Prostate gland (tissue), 2 donors: ENCODE results near the gene MAP4K4. TPM values are rescaled to one million over a fixed set of nuclear protein-coding genes. Genes with fewer than 3 reads are reported as not detected.
"Not testable (repeated sequence)": the region's sequence is repeated elsewhere in the genome, so short reads cannot be mapped to it uniquely, and the experiment has no call there.

Source experiments
- DNase-seq: peaks from one replicate; pipeline ENCODE4 v3.0.0-alpha.2; 2019; ENCODE audit warnings: low spot score
- H3K27ac ChIP-seq, 2 donors: fragments of 200-600 bp; sonication (generic); 2 replicates each; pipeline ENCODE4 v1.5.1; 2017 to 2019
- H3K27me3 ChIP-seq: fragments of 200-600 bp; sonication (generic); replicated peaks from 2 replicates; pipeline ENCODE4 v1.5.1; 2019; ENCODE audit not compliant: insufficient read depth
- H3K36me3 ChIP-seq, 2 donors: fragments of 200-600 bp; sonication (generic); 1 replicate in 1 of 2; 2 replicates in 1 of 2; pipeline versions ENCODE4 v1.5.1 to v1.8.1; 2017 to 2019
- H3K4me1 ChIP-seq: fragments of 200-600 bp; sonication (generic); replicated peaks from 2 replicates; pipeline ENCODE4 v1.5.1; 2019
- H3K4me3 ChIP-seq, 2 donors: fragments of 200-600 bp; sonication (generic); 2 replicates each; pipeline ENCODE4 v1.5.1; 2017 to 2019
- H3K9me3 ChIP-seq: fragments of 200-600 bp; sonication (generic); 2 replicates; pipeline ENCODE4 v1.5.1; 2017
- POLR2A ChIP-seq: fragments of 450-650 bp; IDR thresholded peaks from one replicate; pipeline ENCODE4 v1.6.1; 2016; ENCODE audit warnings: antibody characterized with exemption, mild to moderate bottlenecking
- POLR2AphosphoS5 ChIP-seq: sonication (generic); formaldehyde crosslinking; IDR thresholded peaks from one replicate; pipeline ENCODE4 v1.6.1; 2017; ENCODE audit warnings: antibody characterized with exemption
- WGBS: methylation state at CpG from one replicate; pipeline ENCODE4 v1.1.5; 2018; 5-methylcytosine and 5-hydroxymethylcytosine counted together
- intact Hi-C: fragments of 100-400 bp; cut with DNase I; formaldehyde crosslinking; loops from one replicate; pipeline ENCODE4 v1.14.2; 2022
- total RNA-seq, 2 donors: library from RNA; depleted of rRNA; stranded (reverse); fragments of >200 nt; gene quantifications; one replicate each; pipeline ENCODE4 v1.1.0, GENCODE V29; 2016
- TF ChIP-seq, protein P1 (sequence below), 4 experiments: fragments of 200-600 bp in 2 of 4; fragments of 450-650 bp in 2 of 4; sonication (generic) in 2 of 4; IDR thresholded peaks; 1 replicate in 3 of 4; 2 replicates in 1 of 4; pipeline ENCODE4 v1.5.1; 2016 to 2019; ENCODE audit warnings: antibody characterized with exemption in 4 of 4, mild to moderate bottlenecking in 2 of 4, moderate library complexity in 2 of 4

MAP4K4 gene
- total RNA-seq, 2 donors from 2014 or later, result 23.6 to 107 TPM

DNA sequence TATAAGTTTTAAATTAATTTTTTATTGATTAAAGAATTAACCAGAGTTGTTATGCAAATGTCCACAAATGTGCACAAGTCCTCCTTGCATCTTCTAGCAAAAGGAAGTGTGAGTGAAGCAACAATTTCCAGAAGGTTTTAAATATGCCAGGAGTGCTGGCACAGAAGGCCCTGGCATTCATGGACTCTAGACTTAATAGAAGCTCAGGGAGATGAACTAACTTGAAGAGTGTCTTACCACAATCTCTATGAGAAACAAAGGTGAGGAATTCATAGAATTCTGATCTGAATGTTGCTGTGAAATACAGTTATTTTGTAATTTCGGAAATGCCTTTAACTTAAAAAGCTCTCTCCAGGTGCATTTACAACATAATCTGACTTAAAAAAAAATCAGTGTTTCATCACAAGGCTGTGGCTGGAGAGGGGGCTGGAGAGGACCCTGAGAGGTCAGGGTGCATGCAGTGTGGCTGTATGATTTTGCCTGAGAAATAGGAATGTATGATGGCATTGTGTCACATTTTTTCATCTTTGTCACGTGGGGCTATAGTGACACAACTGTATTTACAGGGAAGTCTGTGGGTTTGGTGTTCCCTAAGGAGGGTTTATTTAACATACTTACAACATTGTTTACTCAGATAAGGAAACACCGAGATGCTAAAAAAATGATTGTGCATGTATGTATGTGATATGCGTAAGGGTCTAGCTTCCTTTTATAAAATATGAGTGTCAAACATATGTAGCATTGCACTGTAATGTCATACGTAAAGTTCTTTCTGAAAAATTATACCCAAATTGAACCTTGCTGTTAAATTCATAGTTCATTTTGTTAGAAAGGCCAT, 66.2 kb downstream of the MAP4K4 start:
- peaks cover 6% of the 10 kb centered on the region for H3K4me1 ChIP-seq
- H3K27ac ChIP-seq, result no peak overlapping the region
- H3K4me3 ChIP-seq, result no peak overlapping the region
- intact Hi-C loops, result loop anchor here (2.0 kb wide), 1 partner anchor 31 kb away; no protein-coding TSS in a partner anchor
- 62% methylated on average over 5 of the region's 5 CpGs for WGBS
- no peak for TF ChIP-seq POLR2A
- TF ChIP-seq, protein P1, sequence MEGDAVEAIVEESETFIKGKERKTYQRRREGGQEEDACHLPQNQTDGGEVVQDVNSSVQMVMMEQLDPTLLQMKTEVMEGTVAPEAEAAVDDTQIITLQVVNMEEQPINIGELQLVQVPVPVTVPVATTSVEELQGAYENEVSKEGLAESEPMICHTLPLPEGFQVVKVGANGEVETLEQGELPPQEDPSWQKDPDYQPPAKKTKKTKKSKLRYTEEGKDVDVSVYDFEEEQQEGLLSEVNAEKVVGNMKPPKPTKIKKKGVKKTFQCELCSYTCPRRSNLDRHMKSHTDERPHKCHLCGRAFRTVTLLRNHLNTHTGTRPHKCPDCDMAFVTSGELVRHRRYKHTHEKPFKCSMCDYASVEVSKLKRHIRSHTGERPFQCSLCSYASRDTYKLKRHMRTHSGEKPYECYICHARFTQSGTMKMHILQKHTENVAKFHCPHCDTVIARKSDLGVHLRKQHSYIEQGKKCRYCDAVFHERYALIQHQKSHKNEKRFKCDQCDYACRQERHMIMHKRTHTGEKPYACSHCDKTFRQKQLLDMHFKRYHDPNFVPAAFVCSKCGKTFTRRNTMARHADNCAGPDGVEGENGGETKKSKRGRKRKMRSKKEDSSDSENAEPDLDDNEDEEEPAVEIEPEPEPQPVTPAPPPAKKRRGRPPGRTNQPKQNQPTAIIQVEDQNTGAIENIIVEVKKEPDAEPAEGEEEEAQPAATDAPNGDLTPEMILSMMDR (IDR thresholded peaks at IDR 0.05), result no peak
- no peak for TF ChIP-seq POLR2AphosphoS5
- H3K9me3 ChIP-seq, result no peaks in the 10 kb centered on the region
- no peaks in the 10 kb centered on the region for H3K36me3 ChIP-seq
- no peaks in the 10 kb centered on the region for H3K27me3 ChIP-seq
- no peak for DNase-seq

DNA sequence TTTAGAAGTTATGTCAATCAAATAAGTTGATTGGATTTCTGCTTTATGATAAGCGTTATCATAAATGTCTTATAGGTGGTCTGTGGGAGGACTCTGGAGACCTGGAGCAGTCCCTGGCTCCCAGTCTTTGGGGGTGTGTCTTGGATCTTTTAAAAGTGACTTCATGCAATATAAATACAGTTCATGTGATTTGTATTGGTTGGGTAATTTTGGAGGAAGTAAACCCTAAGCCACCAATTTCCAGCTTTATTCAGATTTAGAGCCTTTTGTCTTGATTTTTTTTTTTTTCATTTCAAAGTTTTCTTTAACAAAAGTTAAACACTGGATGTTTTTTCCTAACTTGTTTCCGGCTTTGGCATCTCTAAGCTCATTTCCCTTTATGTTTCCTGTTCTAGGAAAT, 68.8 kb downstream of the MAP4K4 start:
- peak overlapping the region in 1 of 2 donors; percentile 11 for H3K27ac ChIP-seq
- TF ChIP-seq, protein P1 (IDR thresholded peaks at IDR 0.05), result no peak
- TF ChIP-seq POLR2AphosphoS5 (no peak), POLR2A (no peak)
- peaks cover 6% of the 10 kb centered on the region for H3K4me1 ChIP-seq
- no peaks in the 10 kb centered on the region for H3K36me3 ChIP-seq
- whole genome bisulfite sequencing, result 89% methylated on average over 2 of the region's 2 CpGs
- intact Hi-C loops, result no loop called here
- H3K9me3 ChIP-seq, result no peaks in the 10 kb centered on the region
- DNase-seq, result no peak
- no peak overlapping the region for H3K4me3 ChIP-seq
- H3K27me3 ChIP-seq, result no peaks in the 10 kb centered on the region

DNA sequence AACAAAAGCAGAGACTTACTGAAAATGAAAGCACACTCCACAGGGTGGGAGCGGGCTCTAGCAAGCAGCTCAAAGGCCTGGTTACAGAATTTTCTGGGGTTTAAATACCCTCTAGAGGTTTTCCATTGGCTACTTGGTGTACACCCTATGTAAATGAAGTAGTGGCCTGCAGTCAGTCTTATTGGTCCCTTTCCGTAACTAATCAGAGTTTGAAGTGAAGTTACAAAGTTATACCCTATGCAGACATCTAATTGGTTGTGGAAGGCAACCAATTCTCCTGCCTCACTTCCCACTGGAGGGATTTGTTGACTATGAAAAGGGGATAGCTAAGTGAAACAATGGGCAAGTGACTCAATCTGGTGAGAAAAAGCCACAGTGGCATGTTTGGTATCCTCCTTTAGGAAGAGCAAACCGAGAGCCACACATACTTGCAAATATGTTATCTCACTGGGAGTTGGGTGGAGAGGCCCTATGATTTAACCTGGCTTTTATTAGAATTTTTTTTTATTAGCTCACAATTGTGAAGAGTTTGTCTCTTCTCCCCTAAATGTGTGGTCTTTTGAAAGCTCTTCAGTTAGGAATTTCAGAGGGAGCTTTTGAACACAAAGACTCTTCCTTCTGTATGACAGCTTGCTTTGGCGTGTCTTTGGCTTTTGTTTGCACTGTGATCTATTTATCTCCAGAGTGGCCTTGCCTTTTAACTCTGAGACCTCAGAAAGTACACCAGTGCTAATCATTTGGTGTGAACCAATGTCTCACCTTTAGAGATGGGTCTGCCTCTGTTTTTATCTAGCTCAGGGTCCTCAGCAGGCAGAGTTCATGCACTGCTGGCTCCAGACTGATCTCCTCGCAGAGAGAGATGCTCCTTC, 69.6 kb downstream of the MAP4K4 start:
- H3K27ac ChIP-seq, result peak overlapping the region in 1 of 2 donors; percentile 11
- no peak for DNase-seq
- H3K9me3 ChIP-seq, result no peaks in the 10 kb centered on the region
- intact Hi-C loops, result no loop called here
- 65% methylated on average over 5 of the region's 5 CpGs for WGBS
- H3K27me3 ChIP-seq, result no peaks in the 10 kb centered on the region
- peaks cover 6% of the 10 kb centered on the region for H3K4me1 ChIP-seq
- no peaks in the 10 kb centered on the region for H3K36me3 ChIP-seq
- H3K4me3 ChIP-seq, result no peak overlapping the region
- TF ChIP-seq, protein P1 (IDR thresholded peaks at IDR 0.05), result no peak
- no peak for TF ChIP-seq POLR2AphosphoS5
- TF ChIP-seq POLR2A, result no peak

DNA sequence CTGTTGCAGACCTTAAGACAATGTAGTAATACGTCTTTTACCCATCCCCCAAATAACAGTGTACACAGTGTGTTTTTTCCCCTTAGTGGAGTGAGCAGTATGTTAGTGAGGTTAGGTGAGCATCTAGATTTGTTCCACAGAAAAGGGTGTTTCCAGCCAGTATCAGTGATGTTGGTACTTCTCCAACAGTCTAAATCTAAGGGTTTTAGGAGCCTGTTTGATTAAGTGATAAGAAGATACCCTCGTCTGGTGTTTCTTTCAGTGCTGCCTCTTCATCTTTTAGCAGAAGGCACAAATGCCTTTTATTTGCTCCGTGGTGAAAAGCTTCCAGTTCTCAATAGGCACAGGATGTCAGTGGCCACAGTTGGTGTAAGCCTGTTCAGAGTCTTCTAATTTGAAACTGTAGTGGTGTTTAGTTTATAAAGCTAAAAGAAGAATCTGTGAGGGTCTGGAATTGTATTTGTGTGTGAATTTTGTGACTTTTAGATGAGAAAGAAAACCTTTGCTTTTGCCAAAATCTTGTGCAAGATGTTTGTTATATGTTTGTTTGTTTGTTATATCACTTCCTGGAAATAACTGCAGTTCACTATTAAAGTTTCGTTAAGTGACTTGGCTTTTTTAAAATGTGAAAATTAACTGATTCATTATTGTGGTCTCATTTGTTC, 71.2 kb downstream of the MAP4K4 start:
- peaks cover 6% of the 10 kb centered on the region for H3K4me1 ChIP-seq
- 34% methylated on average over 4 of the region's 4 CpGs for WGBS
- no peaks in the 10 kb centered on the region for H3K36me3 ChIP-seq
- no peak overlapping the region for H3K4me3 ChIP-seq
- H3K9me3 ChIP-seq, result no peaks in the 10 kb centered on the region
- intact Hi-C loops, result no loop called here
- H3K27me3 ChIP-seq, result no peaks in the 10 kb centered on the region
- no peak overlapping the region for H3K27ac ChIP-seq
- no peak for DNase-seq
- TF ChIP-seq POLR2A (no peak), POLR2AphosphoS5 (no peak)
- TF ChIP-seq, protein P1 (IDR thresholded peaks at IDR 0.05), result no peak

DNA sequence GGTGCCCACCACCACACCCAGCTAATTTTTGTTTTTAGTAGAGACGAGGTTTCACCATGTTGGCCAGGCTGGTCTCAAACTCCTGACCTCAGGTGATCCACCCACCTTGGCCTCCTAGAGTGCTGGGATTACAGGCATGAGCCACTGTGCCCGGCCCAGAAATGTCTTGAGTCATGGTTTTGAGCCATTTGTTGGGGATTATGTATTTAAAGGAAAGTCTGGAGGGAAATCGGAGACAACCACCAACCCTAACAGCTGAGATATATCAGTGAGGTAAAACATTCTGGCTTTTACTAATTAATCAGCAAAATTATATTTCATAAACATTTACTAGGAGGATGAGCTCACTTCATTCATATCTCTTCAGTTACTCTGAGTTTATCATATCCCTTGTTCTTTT, 72.2 kb downstream of the MAP4K4 start:
- H3K27ac ChIP-seq, DNase-seq, H3K27me3 ChIP-seq, H3K9me3 ChIP-seq, intact Hi-C loops, H3K4me1 ChIP-seq, H3K4me3 ChIP-seq, H3K36me3 ChIP-seq: not testable (repeated sequence)
- WGBS, result 81% methylated on average over 3 of the region's 3 CpGs
